Measurements from ENCODE around the gene SIX3. TPM values are rescaled to one million over a fixed set of nuclear protein-coding genes. Genes with fewer than 3 reads are reported as not detected.

Gene SIX3
- total RNA-seq, 2 donors from 2014 or later, result not detected

DNA sequence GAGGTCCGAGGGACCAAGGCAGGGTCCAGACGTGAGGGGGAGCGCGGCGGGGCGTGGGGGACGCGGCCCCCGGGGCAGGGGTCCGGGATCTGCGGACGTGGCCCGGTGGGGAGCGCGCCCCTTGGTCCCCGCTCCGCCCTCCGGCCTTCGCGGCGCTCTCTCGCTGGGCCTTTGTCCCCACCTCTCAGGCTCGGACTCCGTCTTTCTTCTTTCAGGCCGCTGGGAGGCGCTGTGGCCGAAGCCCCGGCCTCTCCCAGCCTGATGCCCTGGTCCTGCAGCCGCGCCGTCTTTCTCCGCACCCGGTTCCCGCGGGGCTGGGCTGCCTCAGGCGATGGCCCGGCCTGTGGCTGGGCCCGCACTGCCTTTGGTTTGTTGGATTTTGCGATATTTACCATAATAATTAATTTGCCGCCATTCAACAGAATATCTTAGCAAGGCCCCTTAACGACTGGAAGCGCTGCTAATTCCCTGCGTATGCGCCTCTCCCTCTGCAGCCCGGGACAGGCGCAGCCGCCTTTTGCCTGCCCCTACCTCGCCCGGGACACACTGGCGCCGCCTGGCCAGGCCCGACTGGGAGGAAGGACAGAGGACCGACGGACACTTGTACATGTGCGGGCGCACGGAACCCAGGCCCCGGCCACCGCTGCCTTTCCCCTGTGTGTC lies 10.8 kb downstream of the SIX3 start:
- peak; percentile 77 for ATAC-seq
- intact Hi-C loops (cut with DNase I, micrococcal nuclease), result loop anchor here in 1 of 2 donors (10.0 kb wide), 1 partner anchor 557 kb away; no protein-coding TSS in a partner anchor
- peak in 1 of 2 donors; percentile 41 for DNase-seq

DNA sequence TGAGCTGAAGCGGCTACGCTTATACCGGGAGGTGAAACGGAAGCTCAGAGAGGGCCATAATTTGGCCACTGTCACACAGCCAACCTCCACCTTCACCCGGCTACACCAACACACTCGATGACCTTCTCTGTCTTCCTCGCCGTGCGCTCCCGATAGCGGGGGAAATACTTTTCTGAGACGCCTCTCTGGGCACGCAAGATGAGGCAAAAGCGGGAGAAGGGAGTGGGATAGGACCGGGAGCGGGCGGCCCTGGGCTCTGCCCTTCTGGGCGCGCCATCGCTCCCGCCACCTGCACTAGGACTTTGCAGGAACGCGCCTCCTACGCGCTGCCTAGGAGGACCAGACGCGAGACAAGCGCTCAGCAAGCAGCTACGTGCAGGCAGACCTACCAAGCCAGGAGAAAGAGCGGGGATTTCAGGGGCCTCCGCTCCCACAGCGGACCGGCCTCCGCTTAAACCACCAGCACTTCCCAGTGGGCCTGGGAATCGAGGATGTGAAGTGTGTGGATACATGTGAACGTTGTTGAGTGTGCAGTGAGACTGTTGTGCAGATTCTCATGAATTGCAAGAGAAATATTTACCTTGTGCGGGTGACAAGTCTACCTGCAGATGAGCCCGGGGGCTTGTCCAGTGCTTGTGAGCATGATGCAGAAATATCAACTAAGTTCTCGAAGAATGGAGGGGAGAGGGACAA lies 11.4 kb downstream of the SIX3 start:
- ATAC-seq, result peak; percentile 17
- no peak for DNase-seq
- intact Hi-C loops (cut with DNase I, micrococcal nuclease), result loop anchor here in 1 of 2 donors (10.0 kb wide), 1 partner anchor 558 kb away; no protein-coding TSS in a partner anchor

GRCh38 chr2:44953499-44953883 lies 12.0 kb downstream of the SIX3 start:
- no peak for ATAC-seq
- intact Hi-C loops (cut with DNase I, micrococcal nuclease), result loop anchor here in 1 of 2 donors (10.0 kb wide), 1 partner anchor 559 kb away; no protein-coding TSS in a partner anchor
- DNase-seq, result no peak

- ATAC-seq, result no peak
- DNase-seq, result no peak
- intact Hi-C loops (cut with DNase I, micrococcal nuclease), result loop anchor here in 1 of 2 donors (10.0 kb wide), 1 partner anchor 560 kb away; no protein-coding TSS in a partner anchor
Measured at GRCh38 chr2:44954447-44954888, 13.0 kb downstream of the SIX3 start.

DNA sequence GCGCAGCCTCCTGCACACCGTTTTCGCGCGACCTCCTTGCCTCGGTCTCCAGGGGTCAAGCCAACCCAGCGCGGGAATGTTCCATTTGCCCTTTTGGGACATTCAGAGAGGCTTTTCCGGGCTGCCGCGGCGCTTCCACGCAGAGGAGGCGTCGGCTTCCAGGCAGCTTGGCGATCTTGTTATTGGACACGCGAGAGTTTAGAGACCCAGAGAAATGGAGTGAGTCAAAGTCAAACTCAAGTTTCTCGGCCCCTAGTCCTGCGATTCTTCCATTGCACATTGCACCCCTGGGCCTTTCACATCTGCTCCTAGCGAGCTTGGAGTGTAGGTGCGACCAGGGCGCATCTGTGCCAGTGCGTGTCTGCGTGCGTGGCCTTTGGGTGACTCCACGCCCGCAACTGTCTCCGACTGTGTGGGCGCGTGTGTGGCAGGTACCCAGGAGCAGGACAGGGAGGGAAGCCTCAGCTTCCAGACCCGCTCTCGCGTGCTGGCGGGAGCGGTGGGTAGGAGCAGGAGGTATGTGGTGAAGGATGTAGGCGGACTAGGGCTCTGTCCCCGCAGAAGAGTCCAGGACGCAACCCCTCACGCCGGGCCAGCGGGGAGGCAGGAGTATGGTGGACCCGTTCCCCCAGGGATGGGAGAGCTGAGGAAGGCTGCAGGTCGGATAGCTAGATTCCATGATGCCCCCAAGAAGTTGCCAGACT lies 13.5 kb downstream of the SIX3 start:
- intact Hi-C loops (cut with DNase I, micrococcal nuclease), result loop anchor here in 1 of 2 donors (5.0 to 10.0 kb wide), 2 partner anchors 478 to 560 kb away; no protein-coding TSS in a partner anchor
- ATAC-seq (no peak), DNase-seq (no peak)

GRCh38 chr2:44955593-44956392 lies 14.3 kb downstream of the SIX3 start:
- peak; percentile 84 for ATAC-seq
- intact Hi-C loops (cut with DNase I, micrococcal nuclease), result loop anchor here in 1 of 2 donors (5.0 to 10.0 kb wide), 2 partner anchors 478 to 561 kb away; no protein-coding TSS in a partner anchor
- DNase-seq, result peak; percentile 49 to 78

- DNase-seq (no peak), ATAC-seq (no peak)
- intact Hi-C loops (cut with DNase I, micrococcal nuclease), result loop anchor here in 1 of 2 donors (5.0 to 10.0 kb wide), 2 partner anchors 480 to 562 kb away; no protein-coding TSS in a partner anchor
Measured at GRCh38 chr2:44956843-44957242, 15.3 kb downstream of the SIX3 start.

GRCh38 chr2:44957656-44958327 lies 16.3 kb downstream of the SIX3 start:
- no peak for ATAC-seq
- DNase-seq, result no peak
- intact Hi-C loops (cut with DNase I, micrococcal nuclease), result loop anchor here in 1 of 2 donors (5.0 to 10.0 kb wide), 2 partner anchors 480 to 563 kb away; no protein-coding TSS in a partner anchor

- intact Hi-C loops (cut with DNase I, micrococcal nuclease), result loop anchor here in 1 of 2 donors (5.0 to 10.0 kb wide), 2 partner anchors 483 to 565 kb away; no protein-coding TSS in a partner anchor
- no peak for DNase-seq
- ATAC-seq, result no peak
Measured at GRCh38 chr2:44959855-44960254, 18.4 kb downstream of the SIX3 start.

GRCh38 chr2:44960871-44961270 lies 19.4 kb downstream of the SIX3 start:
- ATAC-seq, result no peak
- DNase-seq, result no peak
- intact Hi-C loops (cut with DNase I, micrococcal nuclease), result no loop called here

DNA sequence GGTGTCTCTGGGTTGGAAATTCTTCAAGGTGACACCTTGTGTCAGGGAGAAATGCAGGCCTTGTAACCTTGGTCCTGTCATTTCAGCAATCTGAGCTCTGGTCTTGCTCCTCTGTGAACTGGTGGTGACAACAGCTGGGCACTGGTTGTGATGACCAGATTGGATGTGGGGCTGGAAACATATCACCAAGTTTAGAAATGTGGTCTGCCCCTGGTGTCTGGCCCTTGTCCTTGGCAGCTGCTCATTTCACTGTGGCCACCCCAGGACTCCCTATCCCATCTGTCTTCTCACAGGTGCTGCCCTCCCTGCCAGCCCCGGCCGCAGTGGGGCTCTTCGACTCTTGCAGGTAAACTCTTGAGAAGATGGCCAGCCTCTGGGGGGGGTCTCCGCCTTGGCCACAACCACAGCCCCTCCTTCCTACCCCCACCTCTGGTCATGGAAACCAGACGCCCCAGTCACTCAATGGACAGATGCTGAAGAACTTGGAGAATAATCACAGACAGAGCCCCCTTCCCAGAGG lies 20.7 kb downstream of the SIX3 start:
- DNase-seq, result no peak
- intact Hi-C loops (cut with DNase I, micrococcal nuclease), result no loop called here
- no peak for ATAC-seq

GRCh38 chr2:44964752-44965236 lies 23.3 kb downstream of the SIX3 start:
- no peak for DNase-seq
- intact Hi-C loops (cut with DNase I, micrococcal nuclease), result no loop called here
- ATAC-seq, result no peak

DNA sequence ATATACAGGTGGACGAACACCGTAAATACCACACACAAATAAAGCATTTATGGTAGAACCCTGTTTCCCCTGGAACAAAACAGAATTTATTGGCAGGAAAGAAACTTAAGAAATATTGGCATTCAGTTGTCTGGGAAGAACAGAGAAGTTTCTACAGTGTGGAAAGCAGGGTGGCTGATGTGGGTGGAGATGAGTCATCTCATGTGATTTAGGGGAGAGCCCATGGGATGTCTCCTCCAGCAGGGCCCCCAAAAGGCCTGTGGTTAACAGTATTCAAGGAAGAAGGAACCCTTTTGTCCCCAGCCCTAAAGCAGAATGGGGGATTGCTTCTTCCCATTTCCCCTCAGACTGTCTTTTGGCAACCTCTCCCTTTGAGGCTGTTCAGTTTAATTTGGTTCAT lies 24.2 kb downstream of the SIX3 start:
- intact Hi-C loops (cut with DNase I, micrococcal nuclease), result no loop called here
- DNase-seq (no peak), ATAC-seq (no peak)

- intact Hi-C loops (cut with DNase I, micrococcal nuclease), result no loop called here
- DNase-seq (no peak), ATAC-seq (no peak)
Measured at GRCh38 chr2:44967056-44967455, 25.6 kb downstream of the SIX3 start.

- intact Hi-C loops (cut with DNase I, micrococcal nuclease), result no loop called here
- ATAC-seq (no peak), DNase-seq (no peak)
Measured at GRCh38 chr2:44967727-44968432, 26.4 kb downstream of the SIX3 start.

DNA sequence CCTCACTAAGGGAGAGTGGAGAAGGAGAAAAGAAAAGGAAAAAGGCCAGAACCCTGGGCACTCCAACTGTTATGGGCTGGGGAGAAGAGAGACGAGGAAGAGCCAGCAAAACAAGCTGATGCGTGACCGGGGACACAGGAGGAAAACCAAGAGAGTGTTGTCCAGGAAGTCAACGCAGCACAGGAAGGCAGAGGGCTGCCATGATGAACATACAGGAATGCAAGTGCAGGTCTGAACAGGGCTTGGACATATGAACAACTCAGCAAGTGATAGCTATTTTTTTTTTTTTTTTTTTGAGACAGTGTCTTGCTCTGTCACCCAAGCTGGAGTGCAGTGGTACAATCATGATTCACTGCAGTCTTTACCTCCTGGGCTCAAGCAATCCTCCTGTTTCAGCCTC lies 28.4 kb downstream of the SIX3 start:
- no peak for ATAC-seq
- no peak for DNase-seq
- intact Hi-C loops (cut with DNase I, micrococcal nuclease), result no loop called here
